ENCODE data around the gene CAMKK2.
A peak's percentile ranks its signal among the peaks of the same experiment; 100 is the strongest.

Gene CAMKK2

DNA sequence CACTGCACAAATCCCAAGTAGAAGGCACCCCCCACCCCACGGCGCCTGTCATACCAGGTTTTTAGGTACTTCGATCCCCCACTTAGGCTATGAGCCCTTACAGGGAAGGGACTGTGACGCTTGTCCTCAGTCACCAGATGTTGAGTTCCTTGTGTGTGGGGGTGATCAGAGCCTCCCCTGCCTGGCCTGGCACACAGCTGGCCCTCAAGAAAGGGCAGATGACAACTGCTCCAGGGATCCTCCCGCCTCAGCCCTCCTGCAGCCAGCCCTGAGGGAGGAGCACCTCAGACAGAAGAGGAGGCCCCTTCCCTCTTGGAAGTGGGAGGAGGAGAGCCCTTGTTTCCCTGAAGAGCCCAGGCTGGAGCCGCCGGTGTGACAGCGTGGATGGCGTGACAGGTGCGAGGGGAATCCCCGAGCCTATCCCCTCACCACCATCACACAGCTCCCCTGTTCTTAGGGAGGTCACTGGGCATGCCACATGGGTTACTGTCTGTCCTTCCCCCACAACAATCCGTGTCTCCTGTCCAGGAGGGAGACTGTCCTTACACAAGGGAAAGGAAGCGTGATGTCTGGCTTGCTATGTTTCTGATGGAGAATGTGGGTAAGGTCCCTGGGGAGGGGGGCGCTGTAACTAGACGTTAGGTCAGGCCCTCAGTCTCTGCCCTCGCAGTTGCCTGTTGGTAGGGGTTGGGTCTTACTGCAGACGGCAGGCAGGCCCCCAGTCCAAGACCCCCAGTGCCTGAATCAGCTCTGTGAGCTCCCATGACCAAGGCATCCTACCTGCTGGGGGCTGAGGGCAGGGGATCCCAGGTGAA is 55.1 kb downstream of the CAMKK2 start:
- DNase-seq (ENCODE audit: low read depth) = peak; percentile 86
- TF ChIP-seq POLR2A (IDR thresholded peaks at IDR 0.05; ENCODE audit: extremely low read depth, insufficient read length) (no peak), MYC (IDR thresholded peaks at IDR 0.05; ENCODE audit: low read depth, low read length) (0 out of 2 replicates have a peak, but pooled peaks have one; percentile 22)
- TF ChIP-seq, protein P1, sequence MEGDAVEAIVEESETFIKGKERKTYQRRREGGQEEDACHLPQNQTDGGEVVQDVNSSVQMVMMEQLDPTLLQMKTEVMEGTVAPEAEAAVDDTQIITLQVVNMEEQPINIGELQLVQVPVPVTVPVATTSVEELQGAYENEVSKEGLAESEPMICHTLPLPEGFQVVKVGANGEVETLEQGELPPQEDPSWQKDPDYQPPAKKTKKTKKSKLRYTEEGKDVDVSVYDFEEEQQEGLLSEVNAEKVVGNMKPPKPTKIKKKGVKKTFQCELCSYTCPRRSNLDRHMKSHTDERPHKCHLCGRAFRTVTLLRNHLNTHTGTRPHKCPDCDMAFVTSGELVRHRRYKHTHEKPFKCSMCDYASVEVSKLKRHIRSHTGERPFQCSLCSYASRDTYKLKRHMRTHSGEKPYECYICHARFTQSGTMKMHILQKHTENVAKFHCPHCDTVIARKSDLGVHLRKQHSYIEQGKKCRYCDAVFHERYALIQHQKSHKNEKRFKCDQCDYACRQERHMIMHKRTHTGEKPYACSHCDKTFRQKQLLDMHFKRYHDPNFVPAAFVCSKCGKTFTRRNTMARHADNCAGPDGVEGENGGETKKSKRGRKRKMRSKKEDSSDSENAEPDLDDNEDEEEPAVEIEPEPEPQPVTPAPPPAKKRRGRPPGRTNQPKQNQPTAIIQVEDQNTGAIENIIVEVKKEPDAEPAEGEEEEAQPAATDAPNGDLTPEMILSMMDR (IDR thresholded peaks at IDR 0.05; ENCODE audit: low read depth, low read length) = peak; percentile 49
- TF ChIP-seq, protein P2, sequence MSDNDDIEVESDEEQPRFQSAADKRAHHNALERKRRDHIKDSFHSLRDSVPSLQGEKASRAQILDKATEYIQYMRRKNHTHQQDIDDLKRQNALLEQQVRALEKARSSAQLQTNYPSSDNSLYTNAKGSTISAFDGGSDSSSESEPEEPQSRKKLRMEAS (IDR thresholded peaks at IDR 0.05; ENCODE audit: low read depth, low read length) = peak; percentile 24; the same call in 1 of the 2 replicates
- no peak overlapping the region for H3K4me3 ChIP-seq (ENCODE audit: low read depth, low read length)

DNA sequence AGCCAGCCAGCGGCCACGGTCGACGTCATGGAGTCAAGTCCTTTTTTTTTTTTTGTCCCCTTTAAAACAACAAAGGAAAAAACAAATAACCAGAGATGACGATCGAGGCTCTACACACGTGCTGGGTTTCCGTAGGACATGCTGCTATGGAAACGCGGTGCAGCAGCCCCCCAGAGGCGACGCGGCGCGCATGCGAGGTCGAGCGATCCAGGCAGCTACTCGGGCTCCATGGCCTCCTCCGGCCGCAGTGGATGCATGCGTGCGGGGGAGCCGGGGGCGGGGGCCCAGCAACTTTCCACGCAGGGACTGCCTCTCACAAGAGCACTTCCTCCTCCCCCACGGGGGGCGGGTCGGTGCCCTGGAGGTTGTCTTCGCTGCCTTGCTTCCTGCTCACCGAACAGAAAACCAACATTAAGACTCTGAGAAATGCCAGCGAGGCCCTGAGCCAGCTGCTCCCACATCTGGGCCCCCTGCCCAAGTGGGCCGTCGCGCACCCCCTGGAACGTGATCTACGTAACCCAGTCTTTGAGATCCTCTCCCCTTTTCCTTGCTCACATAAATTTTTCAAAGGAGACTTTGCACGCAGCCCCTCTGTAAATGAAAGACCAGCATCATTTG is 55.9 kb downstream of the CAMKK2 start:
- peak; percentile 97 for DNase-seq (ENCODE audit: low read depth)
- peak; percentile 79 for TF ChIP-seq MYC (IDR thresholded peaks at IDR 0.05; ENCODE audit: low read depth, low read length)
- no peak for TF ChIP-seq POLR2A (IDR thresholded peaks at IDR 0.05; ENCODE audit: extremely low read depth, insufficient read length)
- TF ChIP-seq, protein P1 (IDR thresholded peaks at IDR 0.05; ENCODE audit: low read depth, low read length) = no peak
- TF ChIP-seq, protein P2 (IDR thresholded peaks at IDR 0.05; ENCODE audit: low read depth, low read length) = peak; percentile 93
- no peak overlapping the region for H3K4me3 ChIP-seq (ENCODE audit: low read depth, low read length)

DNA sequence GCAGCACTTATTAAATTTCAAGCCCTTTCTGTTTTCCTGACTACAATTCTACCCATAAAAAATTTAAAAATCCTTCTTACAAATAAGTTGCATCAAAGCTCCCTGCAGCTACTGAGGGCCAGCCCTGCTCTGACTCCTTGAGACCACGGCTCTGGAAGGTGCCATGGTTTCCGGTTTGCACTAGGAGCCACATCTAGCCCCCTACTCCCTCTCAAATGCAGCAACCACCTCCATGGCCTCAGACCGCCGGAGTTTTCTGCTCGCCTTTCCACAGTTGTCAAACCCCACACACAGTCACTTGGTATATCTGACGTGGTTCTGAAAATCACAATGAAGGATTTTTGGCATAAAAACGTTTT is 56.5 kb downstream of the CAMKK2 start:
- TF ChIP-seq, protein P1 (IDR thresholded peaks at IDR 0.05; ENCODE audit: low read depth, low read length) = no peak
- TF ChIP-seq POLR2A (IDR thresholded peaks at IDR 0.05; ENCODE audit: extremely low read depth, insufficient read length) (no peak), MYC (IDR thresholded peaks at IDR 0.05; ENCODE audit: low read depth, low read length) (no peak)
- TF ChIP-seq, protein P2 (IDR thresholded peaks at IDR 0.05; ENCODE audit: low read depth, low read length) = no peak
- DNase-seq (ENCODE audit: low read depth) = peak; percentile 56
- peak overlapping the region; percentile 14 for H3K4me3 ChIP-seq (ENCODE audit: low read depth, low read length)

- DNase-seq (ENCODE audit: low read depth) = peak; percentile 94
- TF ChIP-seq, protein P1 (IDR thresholded peaks at IDR 0.05; ENCODE audit: low read depth, low read length) = no peak
- TF ChIP-seq, protein P2 (IDR thresholded peaks at IDR 0.05; ENCODE audit: low read depth, low read length) = no peak; the same call in 1 of the 2 replicates
- TF ChIP-seq POLR2A (IDR thresholded peaks at IDR 0.05; ENCODE audit: extremely low read depth, insufficient read length) (no peak), MYC (IDR thresholded peaks at IDR 0.05; ENCODE audit: low read depth, low read length) (peak; percentile 42; the same call in 1 of the 2 replicates)
- peak overlapping the region; percentile 45 for H3K4me3 ChIP-seq (ENCODE audit: low read depth, low read length)
These were observed 57.0 kb downstream of the CAMKK2 start for GRCh38 chr12:121239351-121240061.

DNA sequence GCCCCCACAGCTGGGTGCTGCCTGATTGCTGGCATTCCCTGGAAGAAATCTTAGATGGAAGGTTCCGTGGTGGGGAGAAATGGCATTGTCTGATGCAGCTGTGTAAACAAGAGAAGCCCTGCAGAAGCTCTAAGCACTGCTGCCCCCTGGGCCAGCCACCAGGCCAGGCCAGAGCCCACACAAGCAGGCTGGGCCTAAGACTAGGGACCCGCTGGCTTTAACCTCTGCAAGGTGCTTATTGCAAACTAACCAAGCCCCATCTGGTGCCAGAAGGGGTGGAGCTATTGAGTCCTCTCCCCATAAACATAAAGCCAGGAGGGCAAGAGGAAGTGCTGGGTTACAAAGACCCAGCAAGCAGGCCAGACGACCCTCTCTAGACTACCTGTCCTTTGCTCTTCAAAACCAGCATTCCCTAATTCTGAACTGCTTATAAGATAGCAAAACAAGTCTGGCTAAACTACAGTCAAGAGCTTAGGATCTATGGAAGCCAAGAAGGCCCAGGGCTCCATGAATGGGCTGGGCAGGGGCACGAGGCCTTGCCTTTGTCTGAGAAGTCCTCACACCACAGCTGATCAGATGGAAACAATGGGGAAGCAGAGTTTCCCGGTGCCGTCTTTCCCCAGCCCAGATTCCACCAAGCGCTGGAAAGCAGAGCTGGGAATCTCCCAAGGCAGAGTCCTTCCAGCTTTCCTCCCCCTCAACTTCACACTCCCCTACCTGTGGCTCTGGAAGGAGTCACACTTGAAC is 57.7 kb downstream of the CAMKK2 start:
- peak overlapping the region; percentile 45 for H3K4me3 ChIP-seq (ENCODE audit: low read depth, low read length)
- DNase-seq (ENCODE audit: low read depth) = peak; percentile 94
- TF ChIP-seq POLR2A (IDR thresholded peaks at IDR 0.05; ENCODE audit: extremely low read depth, insufficient read length) (peak; percentile 77), MYC (IDR thresholded peaks at IDR 0.05; ENCODE audit: low read depth, low read length) (peak; percentile 49)
- TF ChIP-seq, protein P1 (IDR thresholded peaks at IDR 0.05; ENCODE audit: low read depth, low read length) = peak; percentile 19
- TF ChIP-seq, protein P2 (IDR thresholded peaks at IDR 0.05; ENCODE audit: low read depth, low read length) = peak; percentile 22; the same call in 1 of the 2 replicates

Data from NB4 (cell line).